Measurements from ENCODE around the gene ANO8. TPM values are rescaled to one million over a fixed set of nuclear protein-coding genes. Genes with fewer than 3 reads are reported as not detected.

The ANO8 gene
- polyA plus RNA-seq, 3 donors = 0.11 to 14.1 TPM; not detected in 1

GRCh38 chr19:17357724-17358123 lies 23.1 kb upstream of the ANO8 start:
- no peak overlapping the region for H3K4me3 Mint-ChIP-seq
- TF ChIP-seq, protein P1, sequence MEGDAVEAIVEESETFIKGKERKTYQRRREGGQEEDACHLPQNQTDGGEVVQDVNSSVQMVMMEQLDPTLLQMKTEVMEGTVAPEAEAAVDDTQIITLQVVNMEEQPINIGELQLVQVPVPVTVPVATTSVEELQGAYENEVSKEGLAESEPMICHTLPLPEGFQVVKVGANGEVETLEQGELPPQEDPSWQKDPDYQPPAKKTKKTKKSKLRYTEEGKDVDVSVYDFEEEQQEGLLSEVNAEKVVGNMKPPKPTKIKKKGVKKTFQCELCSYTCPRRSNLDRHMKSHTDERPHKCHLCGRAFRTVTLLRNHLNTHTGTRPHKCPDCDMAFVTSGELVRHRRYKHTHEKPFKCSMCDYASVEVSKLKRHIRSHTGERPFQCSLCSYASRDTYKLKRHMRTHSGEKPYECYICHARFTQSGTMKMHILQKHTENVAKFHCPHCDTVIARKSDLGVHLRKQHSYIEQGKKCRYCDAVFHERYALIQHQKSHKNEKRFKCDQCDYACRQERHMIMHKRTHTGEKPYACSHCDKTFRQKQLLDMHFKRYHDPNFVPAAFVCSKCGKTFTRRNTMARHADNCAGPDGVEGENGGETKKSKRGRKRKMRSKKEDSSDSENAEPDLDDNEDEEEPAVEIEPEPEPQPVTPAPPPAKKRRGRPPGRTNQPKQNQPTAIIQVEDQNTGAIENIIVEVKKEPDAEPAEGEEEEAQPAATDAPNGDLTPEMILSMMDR (IDR thresholded peaks at IDR 0.05) = no peak
- Histone ChIP-seq H3K27ac (ENCODE audit: low read depth in 1 of 2, low read length in 2 of 2) (no peak overlapping the region), H3K9ac (ENCODE audit: insufficient read depth, low read length, poor library complexity, severe bottlenecking) (no peak overlapping the region), H3K4me2 (replicated peaks; ENCODE audit: extremely low read depth, low read length, poor library complexity, severe bottlenecking) (no peak overlapping the region), H3K4me3 (replicated peaks in 1 of 3; ENCODE audit: low read depth in 2 of 3, low read length in 3 of 3) (no peak overlapping the region), H3K4me1 (ENCODE audit: control insufficient read depth in 1 of 2, insufficient read depth in 2 of 2, low read length in 2 of 2) (no peaks in the 10 kb centered on the region), H3K79me2 (ENCODE audit: insufficient read depth, low read length) (no peaks in the 10 kb centered on the region), H3K9me3 (replicated peaks in 1 of 2; ENCODE audit: control insufficient read depth in 1 of 2, insufficient read depth in 1 of 2, low read length in 2 of 2) (no peaks in the 10 kb centered on the region), H3K36me3 (replicated peaks in 1 of 2; ENCODE audit: control insufficient read depth in 1 of 2, insufficient read depth in 2 of 2, low read length in 2 of 2) (no peaks in the 10 kb centered on the region), H3K27me3 (ENCODE audit: control insufficient read depth in 2 of 2, insufficient read depth in 2 of 2, low read length in 2 of 2) (no peaks in the 10 kb centered on the region), H4K20me1 (ENCODE audit: insufficient read depth, low read length) (no peaks in the 10 kb centered on the region), H2AFZ (ENCODE audit: insufficient read depth, low read depth, low read length, poor library complexity, severe bottlenecking) (no peak overlapping the region)
- 99% methylated on average over 8 of the region's 11 CpGs for WGBS (ENCODE audit: insufficient coverage)
- intact Hi-C loops (cut with micrococcal nuclease) = no loop called here
- DNase-seq = no peak
- no peak overlapping the region for H3K27ac Mint-ChIP-seq
- H3K4me1 Mint-ChIP-seq = peaks cover 11% of the 10 kb centered on the region
- no peaks in the 10 kb centered on the region for H3K9me3 Mint-ChIP-seq
- no peaks in the 10 kb centered on the region for H3K36me3 Mint-ChIP-seq
- H3K27me3 Mint-ChIP-seq (ENCODE audit: low read depth in 3 of 3) = peaks cover 4 to 11% (median 9%) of the 10 kb centered on the region in 3 donors

GRCh38 chr19:17357078-17357666 lies 22.5 kb upstream of the ANO8 start:
- no peak overlapping the region for H3K4me2 ChIP-seq (replicated peaks; ENCODE audit: extremely low read depth, low read length, poor library complexity, severe bottlenecking)
- H3K27ac ChIP-seq (ENCODE audit: low read depth in 1 of 2, low read length in 2 of 2) = no peak overlapping the region
- Mint-ChIP-seq H3K27ac (no peak overlapping the region), H3K36me3 (no peaks in the 10 kb centered on the region), H3K4me3 (no peak overlapping the region), H3K27me3 (ENCODE audit: low read depth in 3 of 3) (peaks cover 4 to 12% (median 11%) of the 10 kb centered on the region in 3 donors), H3K9me3 (no peaks in the 10 kb centered on the region), H3K4me1 (peaks cover 12% of the 10 kb centered on the region)
- TF ChIP-seq, protein P1 (IDR thresholded peaks at IDR 0.05) = no peak
- H3K27me3 ChIP-seq (ENCODE audit: control insufficient read depth in 2 of 2, insufficient read depth in 2 of 2, low read length in 2 of 2) = no peaks in the 10 kb centered on the region
- H3K4me1 ChIP-seq (ENCODE audit: control insufficient read depth in 1 of 2, insufficient read depth in 2 of 2, low read length in 2 of 2) = no peaks in the 10 kb centered on the region
- H2AFZ ChIP-seq (ENCODE audit: insufficient read depth, low read depth, low read length, poor library complexity, severe bottlenecking) = no peak overlapping the region
- no peaks in the 10 kb centered on the region for H4K20me1 ChIP-seq (ENCODE audit: insufficient read depth, low read length)
- no peak overlapping the region for H3K9ac ChIP-seq (ENCODE audit: insufficient read depth, low read length, poor library complexity, severe bottlenecking)
- no peaks in the 10 kb centered on the region for H3K9me3 ChIP-seq (replicated peaks in 1 of 2; ENCODE audit: control insufficient read depth in 1 of 2, insufficient read depth in 1 of 2, low read length in 2 of 2)
- intact Hi-C loops (cut with micrococcal nuclease) = no loop called here
- WGBS (ENCODE audit: insufficient coverage) = 58% methylated on average over 4 of the region's 7 CpGs
- no peak for DNase-seq
- H3K4me3 ChIP-seq (replicated peaks in 1 of 3; ENCODE audit: low read depth in 2 of 3, low read length in 3 of 3) = no peak overlapping the region
- no peaks in the 10 kb centered on the region for H3K79me2 ChIP-seq (ENCODE audit: insufficient read depth, low read length)
- H3K36me3 ChIP-seq (replicated peaks in 1 of 2; ENCODE audit: control insufficient read depth in 1 of 2, insufficient read depth in 2 of 2, low read length in 2 of 2) = no peaks in the 10 kb centered on the region

Data from CD14-positive monocyte (primary cell).